Left hindlimb (tissue), 1 donor: ENCODE results near the gene TUSC2.
"Not testable (repeated sequence)": the region's sequence is repeated elsewhere in the genome, so short reads cannot be mapped to it uniquely, and the experiment has no call there.

Experiments used
- DNase-seq: peaks from one replicate; pipeline ENCODE4 v3.0.0-alpha.2; 2018

The TUSC2 gene

GRCh38 chr3:50316657-50317242, 11.3 kb downstream of the TUSC2 start:
- DNase-seq = peak; percentile 37

- peak; percentile 21 for DNase-seq
Observed at GRCh38 chr3:50314816-50315215, 13.2 kb downstream of the TUSC2 start.

- DNase-seq = no peak
Observed at GRCh38 chr3:50314342-50314741, 13.7 kb downstream of the TUSC2 start.

- not testable (repeated sequence) for DNase-seq
Observed at GRCh38 chr3:50312041-50312440, 16.0 kb downstream of the TUSC2 start.

- no peak for DNase-seq
Observed at GRCh38 chr3:50304601-50305000, 23.4 kb downstream of the TUSC2 start.

GRCh38 chr3:50303013-50303815, 24.8 kb downstream of the TUSC2 start, which contains the start of gene HYAL1:
Gene HYAL1 (minus strand): TSS chr3:50303574. CDS start chr3:50302956, 618 bp downstream.
- DNase-seq = peak; percentile 61

- DNase-seq = peak; percentile 31
Observed at GRCh38 chr3:50302095-50303012, 25.7 kb downstream of the TUSC2 start.

GRCh38 chr3:50300681-50301254, 27.3 kb downstream of the TUSC2 start:
- DNase-seq = peak; percentile 29

- peak; percentile 35 for DNase-seq
Observed at GRCh38 chr3:50299929-50300680, 27.9 kb downstream of the TUSC2 start.

- DNase-seq = no peak
Observed at GRCh38 chr3:50299638-50299928, 28.4 kb downstream of the TUSC2 start.

GRCh38 chr3:50298836-50299637, 29.0 kb downstream of the TUSC2 start, which contains the start of the genes HYAL3 and NAA80:
Gene HYAL3 (minus strand): TSS chr3:50299405. CDS start chr3:50295602, 3,803 bp downstream.
Gene NAA80 (minus strand): TSS chr3:50299405. CDS start chr3:50297463, 1,942 bp downstream.
- peak; percentile 100 for DNase-seq

- DNase-seq = peak; percentile 36
Observed at GRCh38 chr3:50297896-50298725, 29.9 kb downstream of the TUSC2 start.

- peak; percentile 33 for DNase-seq
Observed at GRCh38 chr3:50297384-50297775, 30.6 kb downstream of the TUSC2 start.

- peak; percentile 46 for DNase-seq
Observed at GRCh38 chr3:50296721-50297383, 31.2 kb downstream of the TUSC2 start.

GRCh38 chr3:50295553-50296431, 32.2 kb downstream of the TUSC2 start:
- DNase-seq = peak; percentile 32

GRCh38 chr3:50294492-50295403, 33.3 kb downstream of the TUSC2 start:
- peak; percentile 33 for DNase-seq

- no peak for DNase-seq
Observed at GRCh38 chr3:50294089-50294488, 33.9 kb downstream of the TUSC2 start.
